Activated T-helper 17 cell treated with anti-CD3 and anti-CD28 coated beads, Interleukin-2, amount 50 U/mL, for 72 hours (primary cell): ENCODE data around the gene SLC25A48. TPM values are rescaled to one million over a fixed set of nuclear protein-coding genes. Genes with fewer than 3 reads are reported as not detected.
"Not testable (repeated sequence)": the region's sequence is repeated elsewhere in the genome, so short reads cannot be mapped to it uniquely, and the experiment has no call there.

Experiments used
- ATAC-seq: fragments of 150-1000 bp; cut with Tn5 transposase; replicated peaks from 2 replicates; pipeline ENCODE4 v1.10.0; 2021; ENCODE audit warnings: mild to moderate bottlenecking, moderate library complexity
- H3K27ac Mint-ChIP-seq: one replicate; pipeline ENCODE4 v1.8.0; 2022; ENCODE audit warnings: mixed read lengths
- H3K27me3 Mint-ChIP-seq: one replicate; pipeline ENCODE4 v1.8.0; 2022; ENCODE audit warnings: mixed read lengths
- H3K36me3 Mint-ChIP-seq: one replicate; pipeline ENCODE4 v1.8.0; 2022; ENCODE audit warnings: low read depth, mild to moderate bottlenecking, mixed read lengths
- H3K4me1 Mint-ChIP-seq: one replicate; pipeline ENCODE4 v1.8.0; 2022; ENCODE audit warnings: mixed read lengths
- H3K4me3 Mint-ChIP-seq: one replicate; pipeline ENCODE4 v1.8.0; 2022; ENCODE audit warnings: mild to moderate bottlenecking, mixed read lengths
- H3K9me3 Mint-ChIP-seq: one replicate; pipeline ENCODE4 v1.8.0; 2022; ENCODE audit warnings: mixed read lengths
- total RNA-seq, 2 donors: library from RNA; stranded (reverse); gene quantifications; one replicate each; pipeline ENCODE4 v1.2.3, GENCODE V29; 2022

Gene SLC25A48
- total RNA-seq, 2 donors from 2014 or later: not detected

- no peaks in the 10 kb centered on the region for H3K4me1 Mint-ChIP-seq
- H3K27ac Mint-ChIP-seq: no peak overlapping the region
- H3K27me3 Mint-ChIP-seq: peaks cover 18% of the 10 kb centered on the region
- no peak overlapping the region for H3K4me3 Mint-ChIP-seq
- no peaks in the 10 kb centered on the region for H3K9me3 Mint-ChIP-seq
- no peak for ATAC-seq
- no peaks in the 10 kb centered on the region for H3K36me3 Mint-ChIP-seq
Observed at GRCh38 chr5:135857630-135858311, 23.3 kb downstream of the SLC25A48 start.

DNA sequence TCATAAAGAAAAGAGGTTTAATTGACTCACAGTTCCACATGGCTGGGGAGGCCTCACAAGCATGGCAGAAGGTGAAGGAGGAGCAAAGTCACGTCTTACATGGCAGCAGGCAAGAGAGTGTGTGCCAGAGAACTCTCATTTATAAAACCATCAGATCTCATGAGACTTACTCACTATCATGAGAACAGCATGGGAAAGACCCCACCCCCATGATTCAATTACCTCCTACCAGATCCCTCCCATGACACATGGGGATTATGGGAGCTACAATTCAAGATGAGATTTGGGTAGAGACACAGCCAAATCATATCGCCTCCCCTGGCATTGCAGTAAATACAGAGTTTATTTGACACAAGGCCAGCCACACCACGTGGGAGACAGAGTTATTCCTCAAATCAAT, 24.7 kb downstream of the SLC25A48 start:
- not testable (repeated sequence) for ATAC-seq, H3K4me1 Mint-ChIP-seq, H3K27ac Mint-ChIP-seq, H3K9me3 Mint-ChIP-seq, H3K4me3 Mint-ChIP-seq, H3K36me3 Mint-ChIP-seq
- H3K27me3 Mint-ChIP-seq: peaks cover 22% of the 10 kb centered on the region

DNA sequence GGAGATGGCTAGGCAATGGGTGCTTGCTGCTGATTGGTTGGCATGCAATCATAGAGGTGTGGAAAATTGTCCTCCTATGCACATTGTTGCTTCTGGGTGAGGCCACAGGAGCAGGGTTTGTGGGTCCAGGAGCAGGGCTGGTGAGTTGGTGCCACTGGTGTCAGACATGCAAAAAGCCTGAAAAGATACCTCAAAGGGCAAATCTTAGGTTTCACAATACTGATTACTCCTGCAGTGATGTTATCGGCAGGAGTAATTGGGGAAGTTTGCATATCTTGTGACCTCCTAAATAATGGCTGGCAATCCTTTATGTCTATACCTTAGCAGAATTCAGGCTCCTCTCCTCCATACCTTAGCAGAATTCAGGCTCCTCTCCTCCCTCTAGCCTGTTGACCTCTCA, 25.2 kb downstream of the SLC25A48 start:
- Mint-ChIP-seq H3K27ac (no peak overlapping the region), H3K27me3 (peaks cover 22% of the 10 kb centered on the region), H3K4me3 (no peak overlapping the region), H3K4me1 (no peaks in the 10 kb centered on the region), H3K36me3 (no peaks in the 10 kb centered on the region), H3K9me3 (no peaks in the 10 kb centered on the region)
- no peak for ATAC-seq

DNA sequence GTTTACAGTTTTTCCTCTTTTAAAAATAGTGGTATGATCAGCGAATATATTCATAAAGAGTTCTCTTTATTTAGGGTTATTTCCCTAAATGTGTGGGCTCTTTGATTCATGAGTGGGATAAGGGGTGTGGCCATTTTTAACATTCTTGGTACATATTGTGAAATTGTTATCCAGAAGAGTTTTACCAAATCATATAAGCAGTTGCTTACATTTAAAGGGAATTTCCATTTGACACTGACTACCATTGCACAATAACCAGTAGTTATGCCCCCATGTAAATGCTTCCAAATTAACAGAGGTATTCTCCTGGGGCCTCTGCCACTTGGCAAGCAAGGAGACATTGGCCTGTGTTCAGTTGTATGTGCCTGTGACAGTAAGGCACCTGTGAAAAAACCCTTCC, 27.2 kb downstream of the SLC25A48 start:
- no peaks in the 10 kb centered on the region for H3K36me3 Mint-ChIP-seq
- no peak overlapping the region for H3K4me3 Mint-ChIP-seq
- no peaks in the 10 kb centered on the region for H3K4me1 Mint-ChIP-seq
- ATAC-seq: no peak
- H3K27ac Mint-ChIP-seq: no peak overlapping the region
- peaks cover 14% of the 10 kb centered on the region for H3K27me3 Mint-ChIP-seq
- no peaks in the 10 kb centered on the region for H3K9me3 Mint-ChIP-seq

- H3K9me3 Mint-ChIP-seq: no peaks in the 10 kb centered on the region
- peaks cover 14% of the 10 kb centered on the region for H3K27me3 Mint-ChIP-seq
- no peak overlapping the region for H3K27ac Mint-ChIP-seq
- H3K36me3 Mint-ChIP-seq: no peaks in the 10 kb centered on the region
- no peak for ATAC-seq
- H3K4me1 Mint-ChIP-seq: no peaks in the 10 kb centered on the region
- no peak overlapping the region for H3K4me3 Mint-ChIP-seq
Observed at GRCh38 chr5:135862086-135862485, 27.6 kb downstream of the SLC25A48 start.

- Mint-ChIP-seq H3K9me3 (no peaks in the 10 kb centered on the region), H3K36me3 (no peaks in the 10 kb centered on the region), H3K27ac (no peak overlapping the region), H3K27me3 (peaks cover 11% of the 10 kb centered on the region), H3K4me1 (no peaks in the 10 kb centered on the region), H3K4me3 (no peak overlapping the region)
- ATAC-seq: no peak
Observed at GRCh38 chr5:135862744-135863143, 28.3 kb downstream of the SLC25A48 start.

DNA sequence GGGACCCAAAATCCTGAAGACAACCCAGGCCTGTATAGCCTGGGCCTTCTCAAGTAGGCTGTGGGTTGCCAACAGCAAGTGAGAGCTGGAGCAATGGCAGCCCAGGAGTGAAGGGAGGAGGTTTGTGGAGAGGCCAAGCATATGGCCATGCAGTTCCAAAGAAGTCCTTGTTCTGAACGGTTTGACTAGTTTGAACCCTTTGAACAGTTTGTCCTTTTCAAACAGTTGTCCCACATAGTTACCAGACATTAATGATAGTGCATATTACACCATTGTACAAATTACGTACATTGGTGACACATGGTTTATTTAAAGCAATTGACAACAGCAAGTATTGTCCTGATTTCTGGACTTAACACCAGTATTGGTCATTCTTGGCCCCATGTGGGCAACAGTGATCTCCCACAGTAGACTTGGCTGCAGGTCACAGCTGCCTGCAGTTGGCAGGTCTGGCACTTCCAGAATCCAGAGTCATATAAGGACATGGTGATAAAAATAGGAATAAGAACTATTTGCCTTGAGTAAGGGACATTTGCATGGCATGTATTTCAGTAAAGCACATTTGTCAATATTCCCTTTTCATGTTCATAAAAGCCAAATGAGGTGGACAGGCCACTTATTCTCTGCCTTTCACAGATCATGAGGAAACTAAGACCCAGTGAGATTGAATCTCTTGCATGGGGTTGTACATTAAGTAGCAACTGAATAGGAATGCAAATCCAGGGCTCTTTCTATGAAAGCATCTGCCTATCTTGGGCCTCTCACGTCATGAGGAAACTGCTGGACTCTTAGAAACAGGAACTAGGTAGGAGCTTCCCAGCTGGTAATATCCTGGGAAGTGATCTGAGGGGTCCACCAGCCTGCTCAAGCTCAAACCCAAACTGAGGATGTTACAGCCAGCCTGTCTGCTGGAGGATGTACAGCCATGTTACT, 30.3 kb downstream of the SLC25A48 start:
- Mint-ChIP-seq H3K4me1 (no peaks in the 10 kb centered on the region), H3K36me3 (no peaks in the 10 kb centered on the region), H3K9me3 (no peaks in the 10 kb centered on the region), H3K4me3 (no peak overlapping the region), H3K27ac (no peak overlapping the region), H3K27me3 (peaks cover 4% of the 10 kb centered on the region)
- no peak for ATAC-seq

- no peak for ATAC-seq
Observed at GRCh38 chr5:135866016-135866415, 31.6 kb downstream of the SLC25A48 start.

DNA sequence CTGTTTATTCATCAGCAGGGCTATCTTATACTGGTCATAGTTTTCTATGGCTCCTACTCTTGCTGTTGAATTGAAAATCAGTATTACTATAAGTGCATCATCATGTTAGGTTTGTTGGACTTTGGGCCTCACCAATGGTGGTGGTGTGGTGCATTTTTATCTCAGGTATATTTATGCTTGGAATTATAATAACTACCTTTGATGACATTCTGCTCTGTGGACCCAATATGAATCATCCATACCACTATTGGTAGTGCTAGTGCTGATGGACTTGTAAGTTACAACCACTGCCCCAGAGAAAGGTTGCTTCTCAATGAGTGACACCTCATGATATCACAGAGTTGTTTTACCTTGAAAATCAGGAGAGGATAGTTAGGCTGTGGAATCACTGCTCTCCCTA, 33.1 kb downstream of the SLC25A48 start:
- H3K27ac Mint-ChIP-seq: no peak overlapping the region
- H3K36me3 Mint-ChIP-seq: no peaks in the 10 kb centered on the region
- H3K27me3 Mint-ChIP-seq: peaks cover 9% of the 10 kb centered on the region
- no peak for ATAC-seq
- no peak overlapping the region for H3K4me3 Mint-ChIP-seq
- no peaks in the 10 kb centered on the region for H3K9me3 Mint-ChIP-seq
- H3K4me1 Mint-ChIP-seq: no peaks in the 10 kb centered on the region

More at GRCh38 chr5:135866016-135866415, 31.6 kb downstream of the SLC25A48 start:
- Mint-ChIP-seq H3K27me3 (peaks cover 9% of the 10 kb centered on the region), H3K4me3 (no peak overlapping the region), H3K36me3 (no peaks in the 10 kb centered on the region), H3K9me3 (no peaks in the 10 kb centered on the region), H3K4me1 (no peaks in the 10 kb centered on the region), H3K27ac (no peak overlapping the region)

GRCh38 chr5:135868681-135869080, 34.2 kb downstream of the SLC25A48 start:
- no peaks in the 10 kb centered on the region for H3K36me3 Mint-ChIP-seq
- H3K27me3 Mint-ChIP-seq: peaks cover 7% of the 10 kb centered on the region
- no peaks in the 10 kb centered on the region for H3K4me1 Mint-ChIP-seq
- H3K4me3 Mint-ChIP-seq: no peak overlapping the region
- H3K9me3 Mint-ChIP-seq: no peaks in the 10 kb centered on the region
- H3K27ac Mint-ChIP-seq: no peak overlapping the region
- ATAC-seq: no peak

DNA sequence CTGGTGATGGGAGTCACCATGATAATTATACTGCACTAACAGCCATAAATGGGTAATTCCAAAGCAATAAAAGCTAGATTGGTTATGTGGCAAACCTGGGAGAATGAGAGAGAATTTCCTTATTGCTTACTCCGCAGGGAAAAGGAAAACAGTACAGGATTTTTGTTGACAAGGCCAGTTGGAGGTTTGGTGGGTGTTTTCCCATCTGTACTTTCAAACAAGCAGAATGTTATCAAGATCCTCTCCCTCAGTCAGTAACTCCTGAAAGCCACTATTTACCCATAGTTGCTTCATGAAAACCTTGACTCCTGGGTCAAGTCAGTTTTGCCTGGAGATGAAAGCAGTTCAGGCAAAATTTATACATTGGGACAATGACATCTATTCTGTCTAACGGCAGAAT, 34.8 kb downstream of the SLC25A48 start:
- ATAC-seq: no peak
- Mint-ChIP-seq H3K27me3 (peaks cover 5% of the 10 kb centered on the region), H3K27ac (no peak overlapping the region), H3K9me3 (no peaks in the 10 kb centered on the region), H3K36me3 (no peaks in the 10 kb centered on the region), H3K4me1 (no peaks in the 10 kb centered on the region), H3K4me3 (no peak overlapping the region)

- Mint-ChIP-seq H3K4me3 (no peak overlapping the region), H3K4me1 (no peaks in the 10 kb centered on the region), H3K36me3 (no peaks in the 10 kb centered on the region), H3K27me3 (peaks cover 9% of the 10 kb centered on the region), H3K9me3 (no peaks in the 10 kb centered on the region), H3K27ac (no peak overlapping the region)
- ATAC-seq: no peak
Observed at GRCh38 chr5:135869935-135870334, 35.5 kb downstream of the SLC25A48 start.

- no peak overlapping the region for H3K4me3 Mint-ChIP-seq
- no peaks in the 10 kb centered on the region for H3K4me1 Mint-ChIP-seq
- peaks cover 12% of the 10 kb centered on the region for H3K27me3 Mint-ChIP-seq
- H3K36me3 Mint-ChIP-seq: no peaks in the 10 kb centered on the region
- no peak for ATAC-seq
- no peaks in the 10 kb centered on the region for H3K9me3 Mint-ChIP-seq
- no peak overlapping the region for H3K27ac Mint-ChIP-seq
Observed at GRCh38 chr5:135871268-135871915, 36.9 kb downstream of the SLC25A48 start.

DNA sequence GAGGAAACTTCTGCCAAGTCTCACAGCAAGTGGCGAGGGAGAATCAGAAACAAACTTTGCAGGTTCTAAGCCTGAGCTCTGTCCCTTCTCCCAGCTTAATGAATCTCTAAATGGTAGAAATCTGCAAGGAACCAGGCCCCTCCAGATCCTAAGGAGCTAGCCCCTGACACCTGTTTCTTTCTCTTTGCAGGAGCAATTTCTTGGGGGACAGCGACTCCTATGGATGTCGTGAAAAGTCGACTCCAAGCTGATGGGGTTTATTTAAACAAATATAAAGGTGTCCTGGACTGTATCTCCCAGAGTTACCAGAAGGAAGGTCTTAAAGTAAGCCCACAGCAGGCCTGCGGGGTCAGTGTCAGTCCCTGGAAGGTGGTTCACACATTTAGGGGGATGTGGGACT, 39.4 kb downstream of the SLC25A48 start:
- Mint-ChIP-seq H3K27me3 (peaks cover 15% of the 10 kb centered on the region), H3K27ac (no peak overlapping the region), H3K4me3 (no peak overlapping the region), H3K4me1 (no peaks in the 10 kb centered on the region), H3K9me3 (no peaks in the 10 kb centered on the region), H3K36me3 (no peaks in the 10 kb centered on the region)
- no peak for ATAC-seq

GRCh38 chr5:135874461-135874860, 40.0 kb downstream of the SLC25A48 start:
- no peak for ATAC-seq
- peaks cover 18% of the 10 kb centered on the region for H3K27me3 Mint-ChIP-seq
- H3K36me3 Mint-ChIP-seq: no peaks in the 10 kb centered on the region
- H3K27ac Mint-ChIP-seq: no peak overlapping the region
- H3K4me1 Mint-ChIP-seq: no peaks in the 10 kb centered on the region
- H3K4me3 Mint-ChIP-seq: no peak overlapping the region
- H3K9me3 Mint-ChIP-seq: no peaks in the 10 kb centered on the region
